Neural cell (in vitro differentiated cells): ENCODE results near the gene RAVER1. TPM values are rescaled to one million over a fixed set of nuclear protein-coding genes. Genes with fewer than 3 reads are reported as not detected.

Source experiments
- H2AFZ ChIP-seq: fragments of 200-600, 300-800 bp; sonication (generic), shearing (Covaris generic); 2 replicates; pipeline ENCODE4 v1.6.0; 2014; ENCODE audit warnings: low read depth, mild to moderate bottlenecking, antibody characterized with exemption, low read length, moderate library complexity
- H3F3A ChIP-seq: fragments of 200-600 bp; shearing (Covaris generic); 2 replicates; pipeline ENCODE4 v1.6.1; 2016; ENCODE audit warnings: mild to moderate bottlenecking, moderate library complexity, mixed read lengths, antibody characterized with exemption, low read length; ENCODE audit not compliant: insufficient read depth, poor library complexity, severe bottlenecking
- H3K27ac ChIP-seq: fragments of 200-600, 300-800 bp; sonication (generic), shearing (Covaris generic); 2 replicates; pipeline ENCODE4 v1.5.1; 2014; ENCODE audit warnings: mild to moderate bottlenecking, low read length, moderate library complexity
- H3K27me3 ChIP-seq: fragments of 300-800, 200-600 bp; sonication (generic), shearing (Covaris generic); 2 replicates; pipeline ENCODE4 v1.6.0; 2014; ENCODE audit warnings: mild to moderate bottlenecking, low read depth, low read length, moderate library complexity; ENCODE audit not compliant: insufficient read depth
- H3K36me3 ChIP-seq: fragments of 300-800, 200-600 bp; sonication (generic), shearing (Covaris generic); 2 replicates; pipeline ENCODE4 v1.5.1; 2014; ENCODE audit warnings: mild to moderate bottlenecking, antibody characterized with exemption, low read length, moderate library complexity; ENCODE audit not compliant: insufficient read depth
- H3K4me2 ChIP-seq: fragments of 300-800, 200-600 bp; sonication (generic), shearing (Covaris generic); 2 replicates; pipeline ENCODE4 v1.6.0; 2014; ENCODE audit warnings: mild to moderate bottlenecking, low read length
- H3K4me3 ChIP-seq: fragments of 300-800, 200-600 bp; sonication (generic), shearing (Covaris generic); 2 replicates; pipeline ENCODE4 v1.5.1; 2014; ENCODE audit warnings: mild to moderate bottlenecking, low read length, moderate library complexity
- H3K79me2 ChIP-seq: fragments of 200-600 bp; shearing (Covaris generic); replicated peaks from 2 replicates; pipeline ENCODE4 v1.6.0; 2014; ENCODE audit warnings: mild to moderate bottlenecking, low read length, moderate library complexity; ENCODE audit not compliant: insufficient read depth
- H3K9ac ChIP-seq: fragments of 300-800, 200-600 bp; sonication (generic), shearing (Covaris generic); 2 replicates; pipeline ENCODE4 v1.6.1; 2016; ENCODE audit warnings: mild to moderate bottlenecking, low read length, mixed read lengths
- H3K9me2 ChIP-seq: fragments of 200-600 bp; shearing (Covaris generic); 2 replicates; pipeline ENCODE4 v1.6.1; 2016; ENCODE audit warnings: mild to moderate bottlenecking, low read length, mixed read lengths; ENCODE audit not compliant: insufficient read depth
- H3K9me3 ChIP-seq: fragments of 200-600, 300-800 bp; sonication (generic), shearing (Covaris generic); 2 replicates; pipeline ENCODE4 v1.6.1; 2016; ENCODE audit warnings: mild to moderate bottlenecking, mixed run types, low read length, moderate library complexity, mixed read lengths
- H4K20me1 ChIP-seq: fragments of 200-600 bp; shearing (Covaris generic); 2 replicates; pipeline ENCODE4 v1.6.1; 2016; ENCODE audit warnings: mild to moderate bottlenecking, mixed run types; ENCODE audit not compliant: insufficient read depth
- EP300 ChIP-seq: fragments of 450-650 bp; conservative IDR thresholded peaks from 2 replicates; pipeline ENCODE4 v1.6.1; 2014; ENCODE audit warnings: antibody characterized with exemption, mild to moderate bottlenecking, moderate library complexity; ENCODE audit not compliant: poor library complexity, severe bottlenecking
- EZH2 ChIP-seq: fragments of 200-600, 300-800 bp; shearing (Covaris generic), sonication (generic); IDR thresholded peaks from 2 replicates; pipeline ENCODE4 v1.6.1; 2014; ENCODE audit warnings: antibody characterized with exemption, low read length, borderline replicate concordance, mild to moderate bottlenecking; ENCODE audit not compliant: insufficient read depth, poor library complexity, severe bottlenecking
- MXI1 ChIP-seq: fragments of 450-650 bp; conservative IDR thresholded peaks from 2 replicates; pipeline ENCODE4 v1.6.1; 2014; ENCODE audit warnings: antibody characterized with exemption, mild to moderate bottlenecking; ENCODE audit not compliant: poor library complexity, severe bottlenecking
- POLR2AphosphoS5 ChIP-seq: IDR thresholded peaks from 2 replicates; pipeline ENCODE4 v1.6.1; 2012
- RAD21 ChIP-seq: fragments of 450-650 bp; conservative IDR thresholded peaks from 2 replicates; pipeline ENCODE4 v1.6.1; 2014; ENCODE audit warnings: antibody characterized with exemption, mild to moderate bottlenecking, moderate library complexity
- SMC3 ChIP-seq: fragments of 450-650 bp; conservative IDR thresholded peaks from 2 replicates; pipeline ENCODE4 v1.6.1; 2014; ENCODE audit warnings: antibody characterized with exemption, mild to moderate bottlenecking, moderate library complexity; ENCODE audit not compliant: poor library complexity
- TAF1 ChIP-seq: IDR thresholded peaks from 2 replicates; pipeline ENCODE4 v1.6.1; 2012; ENCODE audit warnings: low read depth
- polyA plus RNA-seq: library from polyadenylated mRNA; depleted of rRNA; stranded (reverse); fragments of >200 nt; gene quantifications from 2 replicates; pipeline ENCODE4 v1.2.3, GENCODE V29; 2014
- TF ChIP-seq, protein P1 (sequence below): fragments of 450-650 bp; IDR thresholded peaks from 2 replicates; pipeline ENCODE4 v1.5.1; 2014; ENCODE audit warnings: antibody characterized with exemption, mild to moderate bottlenecking, moderate library complexity; ENCODE audit not compliant: poor library complexity, severe bottlenecking
- TF ChIP-seq, protein P2 (sequence below): IDR thresholded peaks from 2 replicates; pipeline ENCODE4 v1.6.1; 2012; ENCODE audit warnings: borderline replicate concordance

Gene RAVER1
- polyA plus RNA-seq, 1 donor from 2014 or later = 1.3 TPM

DNA sequence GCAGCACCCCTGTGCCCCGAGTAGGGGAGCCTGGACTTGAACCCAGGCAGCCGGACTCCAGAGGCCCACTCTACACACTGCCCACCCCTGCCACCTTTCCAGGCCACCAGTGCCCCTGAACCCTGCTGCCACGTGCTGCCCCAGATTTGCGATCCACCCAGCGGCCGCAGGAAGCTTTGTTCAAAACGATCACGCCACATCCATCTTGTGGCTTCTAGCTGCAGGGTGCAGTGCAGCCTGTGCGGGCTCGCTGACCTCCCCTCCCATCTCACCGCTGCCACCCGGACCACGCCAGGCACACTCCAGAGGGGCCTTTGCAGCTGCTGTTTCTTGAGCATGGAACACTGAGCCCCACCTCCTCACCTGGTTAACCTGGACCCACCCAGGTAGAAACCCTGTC is 3.8 kb downstream of the RAVER1 start:
- no peak overlapping the region for H3K4me2 ChIP-seq
- no peak for TF ChIP-seq SMC3
- no peak for TF ChIP-seq MXI1
- TF ChIP-seq, protein P1, sequence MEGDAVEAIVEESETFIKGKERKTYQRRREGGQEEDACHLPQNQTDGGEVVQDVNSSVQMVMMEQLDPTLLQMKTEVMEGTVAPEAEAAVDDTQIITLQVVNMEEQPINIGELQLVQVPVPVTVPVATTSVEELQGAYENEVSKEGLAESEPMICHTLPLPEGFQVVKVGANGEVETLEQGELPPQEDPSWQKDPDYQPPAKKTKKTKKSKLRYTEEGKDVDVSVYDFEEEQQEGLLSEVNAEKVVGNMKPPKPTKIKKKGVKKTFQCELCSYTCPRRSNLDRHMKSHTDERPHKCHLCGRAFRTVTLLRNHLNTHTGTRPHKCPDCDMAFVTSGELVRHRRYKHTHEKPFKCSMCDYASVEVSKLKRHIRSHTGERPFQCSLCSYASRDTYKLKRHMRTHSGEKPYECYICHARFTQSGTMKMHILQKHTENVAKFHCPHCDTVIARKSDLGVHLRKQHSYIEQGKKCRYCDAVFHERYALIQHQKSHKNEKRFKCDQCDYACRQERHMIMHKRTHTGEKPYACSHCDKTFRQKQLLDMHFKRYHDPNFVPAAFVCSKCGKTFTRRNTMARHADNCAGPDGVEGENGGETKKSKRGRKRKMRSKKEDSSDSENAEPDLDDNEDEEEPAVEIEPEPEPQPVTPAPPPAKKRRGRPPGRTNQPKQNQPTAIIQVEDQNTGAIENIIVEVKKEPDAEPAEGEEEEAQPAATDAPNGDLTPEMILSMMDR = no peak
- no peak for TF ChIP-seq RAD21
- no peaks in the 10 kb centered on the region for H3K9me2 ChIP-seq
- H3K27me3 ChIP-seq = no peaks in the 10 kb centered on the region
- H2AFZ ChIP-seq = no peak overlapping the region
- no peaks in the 10 kb centered on the region for H4K20me1 ChIP-seq
- H3K9me3 ChIP-seq = no peaks in the 10 kb centered on the region
- no peak overlapping the region for H3K4me3 ChIP-seq
- H3F3A ChIP-seq = no peaks in the 10 kb centered on the region
- no peaks in the 10 kb centered on the region for H3K36me3 ChIP-seq
- no peak overlapping the region for H3K9ac ChIP-seq
- H3K27ac ChIP-seq = no peak overlapping the region
- peaks cover 22% of the 10 kb centered on the region for H3K79me2 ChIP-seq

DNA sequence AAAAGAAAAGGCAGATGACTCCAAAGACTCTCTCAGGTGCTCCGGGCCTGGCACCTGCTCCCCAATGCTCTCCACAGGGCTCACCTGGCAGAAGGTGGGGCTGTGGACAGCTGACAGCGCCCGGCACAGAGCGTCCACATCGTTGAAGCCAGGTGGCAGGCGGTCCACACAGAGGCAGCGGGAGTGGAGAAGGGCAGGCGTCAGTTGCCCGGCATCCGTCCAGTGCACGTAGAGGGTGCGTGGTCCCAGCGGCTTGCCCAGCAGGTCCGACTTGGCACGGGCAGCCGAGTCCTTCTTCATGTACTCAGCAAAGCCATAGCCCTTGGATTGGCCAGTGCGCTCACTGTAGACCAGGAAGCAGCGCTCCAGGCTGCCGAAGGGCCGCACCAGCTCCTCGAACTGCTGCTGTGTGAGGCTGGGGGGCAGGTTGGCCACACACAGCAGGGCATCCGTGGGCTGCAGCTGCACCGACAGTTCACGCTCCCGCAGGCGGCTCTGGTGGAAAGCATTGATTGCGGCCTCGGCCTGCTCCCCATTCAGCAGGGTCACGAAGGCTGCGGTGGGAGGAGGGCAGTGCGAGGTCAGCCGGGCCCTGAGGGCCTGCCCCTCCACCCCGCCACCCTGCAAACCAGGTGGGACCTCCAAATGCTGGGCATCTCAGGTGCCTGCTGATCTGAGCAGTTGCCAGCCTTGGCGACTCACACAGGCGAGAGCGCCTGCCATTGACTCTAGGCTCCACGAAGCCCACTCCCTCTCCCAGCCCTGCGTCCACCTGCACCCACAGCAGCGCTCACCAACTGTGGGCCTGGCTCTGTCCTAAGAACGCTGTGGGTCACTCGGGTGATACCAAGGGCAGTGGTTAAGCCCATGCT is 4.5 kb downstream of the RAVER1 start:
- Histone ChIP-seq H3K4me3 (no peak overlapping the region), H3K79me2 (peaks cover 22% of the 10 kb centered on the region), H3K9me2 (no peaks in the 10 kb centered on the region), H2AFZ (no peak overlapping the region), H3K9me3 (no peaks in the 10 kb centered on the region), H3K27me3 (no peaks in the 10 kb centered on the region), H3K36me3 (no peaks in the 10 kb centered on the region), H4K20me1 (no peaks in the 10 kb centered on the region), H3F3A (no peaks in the 10 kb centered on the region), H3K27ac (no peak overlapping the region), H3K4me2 (no peak overlapping the region), H3K9ac (no peak overlapping the region)
- TF ChIP-seq SMC3 (no peak), POLR2AphosphoS5 (no peak), EP300 (no peak), RAD21 (no peak), EZH2 (no peak), MXI1 (no peak), TAF1 (no peak)
- TF ChIP-seq, protein P1 = no peak
- TF ChIP-seq, protein P2, sequence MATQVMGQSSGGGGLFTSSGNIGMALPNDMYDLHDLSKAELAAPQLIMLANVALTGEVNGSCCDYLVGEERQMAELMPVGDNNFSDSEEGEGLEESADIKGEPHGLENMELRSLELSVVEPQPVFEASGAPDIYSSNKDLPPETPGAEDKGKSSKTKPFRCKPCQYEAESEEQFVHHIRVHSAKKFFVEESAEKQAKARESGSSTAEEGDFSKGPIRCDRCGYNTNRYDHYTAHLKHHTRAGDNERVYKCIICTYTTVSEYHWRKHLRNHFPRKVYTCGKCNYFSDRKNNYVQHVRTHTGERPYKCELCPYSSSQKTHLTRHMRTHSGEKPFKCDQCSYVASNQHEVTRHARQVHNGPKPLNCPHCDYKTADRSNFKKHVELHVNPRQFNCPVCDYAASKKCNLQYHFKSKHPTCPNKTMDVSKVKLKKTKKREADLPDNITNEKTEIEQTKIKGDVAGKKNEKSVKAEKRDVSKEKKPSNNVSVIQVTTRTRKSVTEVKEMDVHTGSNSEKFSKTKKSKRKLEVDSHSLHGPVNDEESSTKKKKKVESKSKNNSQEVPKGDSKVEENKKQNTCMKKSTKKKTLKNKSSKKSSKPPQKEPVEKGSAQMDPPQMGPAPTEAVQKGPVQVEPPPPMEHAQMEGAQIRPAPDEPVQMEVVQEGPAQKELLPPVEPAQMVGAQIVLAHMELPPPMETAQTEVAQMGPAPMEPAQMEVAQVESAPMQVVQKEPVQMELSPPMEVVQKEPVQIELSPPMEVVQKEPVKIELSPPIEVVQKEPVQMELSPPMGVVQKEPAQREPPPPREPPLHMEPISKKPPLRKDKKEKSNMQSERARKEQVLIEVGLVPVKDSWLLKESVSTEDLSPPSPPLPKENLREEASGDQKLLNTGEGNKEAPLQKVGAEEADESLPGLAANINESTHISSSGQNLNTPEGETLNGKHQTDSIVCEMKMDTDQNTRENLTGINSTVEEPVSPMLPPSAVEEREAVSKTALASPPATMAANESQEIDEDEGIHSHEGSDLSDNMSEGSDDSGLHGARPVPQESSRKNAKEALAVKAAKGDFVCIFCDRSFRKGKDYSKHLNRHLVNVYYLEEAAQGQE = no peak
